ENCODE measurements around the gene PDGFD. TPM values are rescaled to one million over a fixed set of nuclear protein-coding genes. Genes with fewer than 3 reads are reported as not detected.
A peak's percentile ranks its signal among the peaks of the same experiment; 100 is the strongest.

PDGFD gene
- total RNA-seq, 2 donors from 2014 or later, result 2.3 to 4.8 TPM

DNA sequence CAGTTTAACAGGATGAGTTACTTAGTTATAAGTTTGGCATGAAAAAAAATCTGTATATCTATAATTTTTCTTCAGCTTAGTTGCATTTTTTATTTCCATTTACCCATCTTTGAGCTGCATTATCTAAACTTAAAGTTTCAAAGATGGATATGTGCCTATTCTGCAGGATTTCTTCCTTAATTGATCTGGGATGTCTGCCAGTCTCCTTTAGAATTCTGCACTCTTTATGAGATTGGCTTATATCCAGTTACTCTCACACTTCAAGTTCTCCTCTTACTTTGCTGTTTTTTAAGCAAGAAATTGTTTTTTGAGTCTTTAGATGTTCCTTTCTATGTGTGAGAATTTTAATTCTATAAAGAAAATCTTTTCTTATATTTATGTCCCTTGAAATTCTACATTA lies 5.1 kb upstream of the PDGFD start:
- Histone ChIP-seq H3K27ac (ENCODE audit: low read depth, low read length) (no peak overlapping the region), H3K4me1 (ENCODE audit: control insufficient read depth, insufficient read depth, low read length) (no peaks in the 10 kb centered on the region), H3K9ac (ENCODE audit: extremely low read depth, low read length, poor library complexity, severe bottlenecking) (no peak overlapping the region), H3K36me3 (ENCODE audit: control insufficient read depth, insufficient read depth, low read length) (no peaks in the 10 kb centered on the region), H3K4me3 (ENCODE audit: low read length) (no peak overlapping the region), H3K9me3 (ENCODE audit: control insufficient read depth, low read length) (no peaks in the 10 kb centered on the region), H3K27me3 (ENCODE audit: control insufficient read depth, insufficient read depth, low read length, poor library complexity, severe bottlenecking) (no peaks in the 10 kb centered on the region)
- peaks cover 3% of the 10 kb centered on the region for H3K27me3 Mint-ChIP-seq (ENCODE audit: insufficient read depth)
- H3K36me3 Mint-ChIP-seq (ENCODE audit: low read depth), result no peaks in the 10 kb centered on the region
- H3K4me1 Mint-ChIP-seq, result peaks cover 6% of the 10 kb centered on the region
- H3K4me3 Mint-ChIP-seq, result no peak overlapping the region
- H3K27ac Mint-ChIP-seq, result no peak overlapping the region
- DNase-seq, result no peak
- TF ChIP-seq, protein P1, sequence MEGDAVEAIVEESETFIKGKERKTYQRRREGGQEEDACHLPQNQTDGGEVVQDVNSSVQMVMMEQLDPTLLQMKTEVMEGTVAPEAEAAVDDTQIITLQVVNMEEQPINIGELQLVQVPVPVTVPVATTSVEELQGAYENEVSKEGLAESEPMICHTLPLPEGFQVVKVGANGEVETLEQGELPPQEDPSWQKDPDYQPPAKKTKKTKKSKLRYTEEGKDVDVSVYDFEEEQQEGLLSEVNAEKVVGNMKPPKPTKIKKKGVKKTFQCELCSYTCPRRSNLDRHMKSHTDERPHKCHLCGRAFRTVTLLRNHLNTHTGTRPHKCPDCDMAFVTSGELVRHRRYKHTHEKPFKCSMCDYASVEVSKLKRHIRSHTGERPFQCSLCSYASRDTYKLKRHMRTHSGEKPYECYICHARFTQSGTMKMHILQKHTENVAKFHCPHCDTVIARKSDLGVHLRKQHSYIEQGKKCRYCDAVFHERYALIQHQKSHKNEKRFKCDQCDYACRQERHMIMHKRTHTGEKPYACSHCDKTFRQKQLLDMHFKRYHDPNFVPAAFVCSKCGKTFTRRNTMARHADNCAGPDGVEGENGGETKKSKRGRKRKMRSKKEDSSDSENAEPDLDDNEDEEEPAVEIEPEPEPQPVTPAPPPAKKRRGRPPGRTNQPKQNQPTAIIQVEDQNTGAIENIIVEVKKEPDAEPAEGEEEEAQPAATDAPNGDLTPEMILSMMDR (conservative IDR thresholded peaks at IDR 0.05), result no peak
- no peaks in the 10 kb centered on the region for H3K9me3 Mint-ChIP-seq

DNA sequence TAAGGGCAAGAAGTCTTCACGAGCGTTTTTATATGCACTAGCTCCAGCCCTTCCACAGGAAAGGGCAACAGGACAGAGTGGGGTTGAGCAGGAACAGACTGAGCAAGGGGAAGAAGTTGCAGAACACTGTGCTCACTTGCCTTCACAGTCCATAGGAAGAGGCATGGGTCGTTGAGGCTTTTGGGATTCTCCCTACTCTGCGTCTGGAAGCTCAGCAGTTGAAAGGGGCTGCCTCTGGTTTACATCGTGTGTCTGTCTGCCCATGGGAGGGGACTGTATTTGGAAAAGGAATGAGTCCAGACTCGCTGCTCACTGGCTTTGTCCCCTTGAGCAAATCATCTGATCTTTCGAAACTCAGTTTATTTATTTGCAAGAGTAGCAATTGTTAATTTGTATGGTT lies 1.1 kb upstream of the PDGFD start:
- no peak overlapping the region for H3K9ac ChIP-seq (ENCODE audit: extremely low read depth, low read length, poor library complexity, severe bottlenecking)
- H3K9me3 ChIP-seq (ENCODE audit: control insufficient read depth, low read length), result no peaks in the 10 kb centered on the region
- Mint-ChIP-seq H3K9me3 (no peaks in the 10 kb centered on the region), H3K4me3 (peak overlapping the region; percentile 76), H3K27me3 (ENCODE audit: insufficient read depth) (peaks cover 3% of the 10 kb centered on the region), H3K4me1 (peaks cover 16% of the 10 kb centered on the region), H3K27ac (no peak overlapping the region), H3K36me3 (ENCODE audit: low read depth) (no peaks in the 10 kb centered on the region)
- no peak for DNase-seq
- TF ChIP-seq, protein P1 (conservative IDR thresholded peaks at IDR 0.05), result no peak
- H3K27me3 ChIP-seq (ENCODE audit: control insufficient read depth, insufficient read depth, low read length, poor library complexity, severe bottlenecking), result no peaks in the 10 kb centered on the region
- no peaks in the 10 kb centered on the region for H3K36me3 ChIP-seq (ENCODE audit: control insufficient read depth, insufficient read depth, low read length)
- 86 to 95% methylated on average over 4 to 7 of the region's 7 CpGs for WGBS, 2 experiments (ENCODE audit: insufficient coverage in 1 of 2, insufficient read length in 1 of 2)
- no peak overlapping the region for H3K4me3 ChIP-seq (ENCODE audit: low read length)
- no peaks in the 10 kb centered on the region for H3K4me1 ChIP-seq (ENCODE audit: control insufficient read depth, insufficient read depth, low read length)
- no peak overlapping the region for H3K27ac ChIP-seq (ENCODE audit: low read depth, low read length)

DNA sequence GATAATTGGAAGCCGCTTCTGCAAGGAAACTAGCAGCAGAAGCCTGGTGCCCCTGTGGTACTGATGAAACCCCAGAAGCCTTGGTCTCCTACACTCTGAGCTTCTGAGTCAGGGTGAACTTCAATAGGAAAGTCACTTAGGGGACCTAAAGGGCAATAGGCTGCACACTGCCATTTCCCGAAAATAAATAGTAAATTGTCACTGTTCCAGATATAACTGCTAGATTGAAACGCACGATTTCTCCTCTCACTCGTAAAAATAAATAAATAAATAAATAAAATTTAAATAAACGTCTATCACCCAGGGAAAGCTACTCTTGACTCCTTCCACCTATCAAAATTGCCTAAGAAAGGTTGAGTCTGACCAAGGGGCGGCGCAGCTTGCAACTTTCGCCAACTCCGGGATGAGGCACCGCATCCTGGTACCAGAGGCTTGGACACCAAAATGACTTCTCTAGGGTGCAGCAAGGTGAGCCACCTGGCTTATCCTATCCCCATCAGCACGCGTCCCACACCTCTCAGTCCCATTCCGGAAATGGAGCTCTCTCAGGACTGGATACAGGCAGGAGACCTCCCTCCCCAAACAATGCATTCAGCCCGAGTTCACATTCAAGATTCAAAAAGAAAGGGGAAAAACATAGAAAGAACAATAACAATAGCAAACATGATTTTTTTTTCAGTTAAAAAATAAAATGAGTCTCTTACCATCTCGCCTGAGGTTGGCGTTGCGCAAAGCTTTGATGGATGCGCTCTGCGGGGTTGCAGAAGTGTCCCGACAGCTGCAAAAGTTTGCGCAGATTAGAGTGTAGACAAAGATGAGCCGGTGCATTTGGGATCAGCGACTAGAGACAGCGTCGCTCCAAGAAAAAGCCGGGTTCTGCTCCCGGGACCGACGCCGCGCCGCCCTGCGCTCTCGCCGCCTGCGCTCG lies 583 bp downstream of the PDGFD start:
- H3K9me3 Mint-ChIP-seq, result no peaks in the 10 kb centered on the region
- 5 to 7% methylated on average over 16 to 36 of the region's 38 CpGs for WGBS, 2 experiments (ENCODE audit: insufficient coverage in 1 of 2, insufficient read length in 1 of 2)
- Histone ChIP-seq H3K9me3 (ENCODE audit: control insufficient read depth, low read length) (no peaks in the 10 kb centered on the region), H3K4me1 (ENCODE audit: control insufficient read depth, insufficient read depth, low read length) (no peaks in the 10 kb centered on the region), H3K9ac (ENCODE audit: extremely low read depth, low read length, poor library complexity, severe bottlenecking) (peak overlapping the region; percentile 52), H3K4me3 (ENCODE audit: low read length) (peak overlapping the region; percentile 93), H3K36me3 (ENCODE audit: control insufficient read depth, insufficient read depth, low read length) (no peaks in the 10 kb centered on the region), H3K27ac (ENCODE audit: low read depth, low read length) (no peak overlapping the region), H3K27me3 (ENCODE audit: control insufficient read depth, insufficient read depth, low read length, poor library complexity, severe bottlenecking) (no peaks in the 10 kb centered on the region)
- H3K27me3 Mint-ChIP-seq (ENCODE audit: insufficient read depth), result peaks cover 3% of the 10 kb centered on the region
- H3K4me3 Mint-ChIP-seq, result peak overlapping the region; percentile 76
- H3K27ac Mint-ChIP-seq, result peak overlapping the region; percentile 63
- TF ChIP-seq, protein P1 (conservative IDR thresholded peaks at IDR 0.05), result peak; percentile 24
- H3K4me1 Mint-ChIP-seq, result peaks cover 18% of the 10 kb centered on the region
- peak; percentile 82 for DNase-seq
- no peaks in the 10 kb centered on the region for H3K36me3 Mint-ChIP-seq (ENCODE audit: low read depth)
